ENCODE results near the gene PLCG2.

Gene PLCG2

GRCh38 chr16:81920498-81920897, 141.4 kb downstream of the PLCG2 start:
- no peak for TF ChIP-seq CEBPB (IDR thresholded peaks at IDR 0.05)
- no peak for TF ChIP-seq EGR1 (IDR thresholded peaks at IDR 0.05)
- no peak for TF ChIP-seq TCF12 (IDR thresholded peaks at IDR 0.05; ENCODE audit: low read depth)
- TF ChIP-seq YY1 (IDR thresholded peaks at IDR 0.05; ENCODE audit: low read depth) = no peak
- TF ChIP-seq TEAD4 (IDR thresholded peaks at IDR 0.05) = no peak
- no peak for TF ChIP-seq TAF1 (IDR thresholded peaks at IDR 0.05; ENCODE audit: low read depth)
- TF ChIP-seq ZBTB7A (IDR thresholded peaks at IDR 0.05; ENCODE audit: low read depth) = no peak
- TF ChIP-seq REST (IDR thresholded peaks at IDR 0.05; ENCODE audit: low read depth) = no peak
- TF ChIP-seq MAX (IDR thresholded peaks at IDR 0.05) = no peak
- TF ChIP-seq FOXM1 (IDR thresholded peaks at IDR 0.05; ENCODE audit: borderline replicate concordance, low read depth) = no peak
- TF ChIP-seq NFIC (IDR thresholded peaks at IDR 0.05) = no peak

GRCh38 chr16:81921085-81921814, 142.2 kb downstream of the PLCG2 start:
- TF ChIP-seq ZBTB7A (IDR thresholded peaks at IDR 0.05; ENCODE audit: low read depth) (no peak), EP300 (IDR thresholded peaks at IDR 0.05; ENCODE audit: borderline replicate concordance) (no peak), TCF12 (IDR thresholded peaks at IDR 0.05; ENCODE audit: low read depth) (no peak), CEBPB (IDR thresholded peaks at IDR 0.05) (no peak), REST (IDR thresholded peaks at IDR 0.05; ENCODE audit: low read depth) (no peak)

- TF ChIP-seq MAX (IDR thresholded peaks at IDR 0.05) = no peak
- no peak for TF ChIP-seq TCF12 (IDR thresholded peaks at IDR 0.05; ENCODE audit: low read depth)
- no peak for TF ChIP-seq REST (IDR thresholded peaks at IDR 0.05; ENCODE audit: low read depth)
- no peak for TF ChIP-seq USF1 (IDR thresholded peaks at IDR 0.05)
- TF ChIP-seq TEAD4 (IDR thresholded peaks at IDR 0.05) = no peak
- TF ChIP-seq CREB1 (IDR thresholded peaks at IDR 0.05; ENCODE audit: low read depth) = no peak
- TF ChIP-seq EGR1 (IDR thresholded peaks at IDR 0.05) = no peak
- no peak for TF ChIP-seq EP300 (IDR thresholded peaks at IDR 0.05; ENCODE audit: borderline replicate concordance)
Observed at GRCh38 chr16:81921843-81922584, 142.9 kb downstream of the PLCG2 start.

- no peak for TF ChIP-seq FOXM1 (IDR thresholded peaks at IDR 0.05; ENCODE audit: borderline replicate concordance, low read depth)
Observed at GRCh38 chr16:81923296-81923695, 144.2 kb downstream of the PLCG2 start.

GRCh38 chr16:81925016-81925415, 145.9 kb downstream of the PLCG2 start:
- TF ChIP-seq CREB1 (IDR thresholded peaks at IDR 0.05; ENCODE audit: low read depth) = no peak
- no peak for TF ChIP-seq CEBPB (IDR thresholded peaks at IDR 0.05)
- TF ChIP-seq EP300 (IDR thresholded peaks at IDR 0.05; ENCODE audit: borderline replicate concordance) = no peak
- no peak for TF ChIP-seq FOXM1 (IDR thresholded peaks at IDR 0.05; ENCODE audit: borderline replicate concordance, low read depth)
- no peak for TF ChIP-seq TAF1 (IDR thresholded peaks at IDR 0.05; ENCODE audit: low read depth)
- no peak for TF ChIP-seq ZBTB7A (IDR thresholded peaks at IDR 0.05; ENCODE audit: low read depth)
- no peak for TF ChIP-seq MAX (IDR thresholded peaks at IDR 0.05)
- TF ChIP-seq RAD21 (IDR thresholded peaks at IDR 0.05; ENCODE audit: low read depth) = no peak
- TF ChIP-seq YY1 (IDR thresholded peaks at IDR 0.05; ENCODE audit: low read depth) = no peak
- TF ChIP-seq NFIC (IDR thresholded peaks at IDR 0.05) = no peak
